CD4-positive, alpha-beta T cell (primary cell): Measurements from ENCODE around the gene TMEM196. TPM values are rescaled to one million over a fixed set of nuclear protein-coding genes. Genes with fewer than 3 reads are reported as not detected.

Source experiments
- ATAC-seq: fragments of 200-7000 bp; cut with Tn5 transposase; one replicate; pipeline ENCODE4 v1.10.0; 2022; ENCODE audit warnings: mild to moderate bottlenecking; ENCODE audit not compliant: poor library complexity
- CTCF ChIA-PET: fragments of 350-600 bp; sonication (Branson Sonifier 250); formaldehyde crosslinking; loops from one replicate; lab custom pipeline; 2021; ENCODE audit warnings: antibody characterized with exemption, inconsistent platforms; lab: Charles Lee
- POLR2A ChIA-PET: fragments of 350-600 bp; sonication (Branson Sonifier 250); formaldehyde crosslinking; loops from one replicate; lab custom pipeline; 2021; ENCODE audit warnings: antibody characterized with exemption, inconsistent platforms; lab: Charles Lee
- DNase-seq, 14 experiments: peaks; one replicate each; pipeline ENCODE4 v3.0.0-alpha.2; 2013 to 2020; ENCODE audit warnings: mixed read lengths in 2 of 14
- H3K27ac ChIP-seq, 2 donors: one replicate each; pipeline versions ENCODE4 v1.5.1 to v1.7.0; 2013; ENCODE audit warnings: low read length in 2 of 2, low read depth in 1 of 2, mild to moderate bottlenecking in 1 of 2
- H3K27me3 ChIP-seq, 2 experiments: 1 replicate in 1 of 2; 2 replicates in 1 of 2; pipeline versions ENCODE4 v1.6.1 to v1.7.0; 2013; ENCODE audit warnings: low read length in 2 of 2, control low read depth in 1 of 2, mild to moderate bottlenecking in 1 of 2, moderate library complexity in 1 of 2; ENCODE audit not compliant: insufficient read depth in 2 of 2, control insufficient read depth in 1 of 2
- H3K36me3 ChIP-seq: one replicate; pipeline ENCODE4 v1.6.1; 2013; ENCODE audit warnings: low read length, control low read depth; ENCODE audit not compliant: insufficient read depth
- H3K4me1 ChIP-seq: one replicate; pipeline ENCODE4 v1.6.1; 2013; ENCODE audit warnings: low read length, control low read depth; ENCODE audit not compliant: insufficient read depth
- H3K4me3 ChIP-seq: one replicate; pipeline ENCODE4 v1.5.1; 2013; ENCODE audit warnings: mild to moderate bottlenecking, low read length, moderate library complexity
- H3K9me3 ChIP-seq, 2 experiments: 1 replicate in 1 of 2; 2 replicates in 1 of 2; pipeline versions ENCODE4 v1.6.1 to v1.7.0; 2013; ENCODE audit warnings: low read length in 2 of 2, mild to moderate bottlenecking in 2 of 2, control low read depth in 1 of 2, moderate library complexity in 1 of 2; ENCODE audit not compliant: control insufficient read depth in 1 of 2, insufficient read depth in 1 of 2
- H3K27ac Mint-ChIP-seq: one replicate; pipeline ENCODE4 v1.8.0; 2020; ENCODE audit warnings: mixed read lengths
- H3K27me3 Mint-ChIP-seq: one replicate; pipeline ENCODE4 v1.8.0; 2021; ENCODE audit warnings: mixed read lengths
- H3K36me3 Mint-ChIP-seq: one replicate; pipeline ENCODE4 v1.8.0; 2021; ENCODE audit warnings: low read depth, mixed read lengths
- H3K4me1 Mint-ChIP-seq: one replicate; pipeline ENCODE4 v1.8.0; 2021; ENCODE audit warnings: low read depth, mixed read lengths
- H3K4me3 Mint-ChIP-seq: one replicate; pipeline ENCODE4 v1.8.0; 2020; ENCODE audit warnings: mild to moderate bottlenecking, mixed read lengths
- H3K9me3 Mint-ChIP-seq: one replicate; pipeline ENCODE4 v1.8.0; 2020; ENCODE audit warnings: mixed read lengths
- CTCF ChIP-seq: fragments of 200-600 bp; IDR thresholded peaks from one replicate; pipeline ENCODE4 v1.8.0; 2022; ENCODE audit warnings: antibody characterized with exemption, mild to moderate bottlenecking
- intact Hi-C, 2 experiments: fragments of 100-400 bp; cut with DNase I in 1 of 2; cut with micrococcal nuclease in 1 of 2; formaldehyde crosslinking; loops; one replicate each; pipeline versions ENCODE4 v1.15.1 to v1.9.0; 2023 to 2025; cut with DNase I, micrococcal nuclease
- polyA plus RNA-seq, 2 donors: library from polyadenylated mRNA; unstranded; fragments of 120-200 nt; gene quantifications; one replicate each; pipeline ENCODE4 v1.2.1, GENCODE V29; 2013
- total RNA-seq, 174 experiments: library from RNA in 2 of 174; stranded (reverse) in 2 of 174; gene quantifications; one replicate each; pipeline ENCODE4 v1.2.3 and lab custom pipeline; 2021 to 2026

Gene TMEM196
- total RNA-seq (not detected), total RNA-seq (lab: John Stamatoyannopoulos, UW) (0 to 0.13 (median 0) reads per million in 172 experiments)
- polyA plus RNA-seq (2013, experiment 1 of 2), result not detected
- not detected for polyA plus RNA-seq (2013, experiment 2 of 2)

GRCh38 chr7:19772841-19773760, at the start of gene TMEM196:
TMEM196 (minus strand) TSS chr7:19773617; CDS start chr7:19772696, 921 bp downstream.
- Mint-ChIP-seq H3K27me3 (peaks cover 64% of the 10 kb centered on the region), H3K4me1 (peaks cover 19% of the 10 kb centered on the region), H3K9me3 (no peaks in the 10 kb centered on the region), H3K36me3 (no peaks in the 10 kb centered on the region), H3K27ac (no peak within 1 kb of the TSS), H3K4me3 (no peak within 1 kb of the TSS)
- no peak for TF ChIP-seq CTCF
- Histone ChIP-seq H3K4me1 (peaks cover 14% of the 10 kb centered on the region), H3K36me3 (no peaks in the 10 kb centered on the region), H3K27me3 (peaks cover 25 to 41% of the 10 kb centered on the region in 2 experiments), H3K9me3 (peaks cover 0 to 12% of the 10 kb centered on the region in 2 experiments), H3K27ac (no peak within 1 kb of the TSS), H3K4me3 (no peak within 1 kb of the TSS)
- intact Hi-C loops, result no loop called here
- ATAC-seq (no peak), DNase-seq (no peak)
- POLR2A ChIA-PET, result no interaction called here
- CTCF ChIA-PET, result no interaction called here

- ATAC-seq (no peak), DNase-seq (no peak)
- Histone ChIP-seq H3K27me3 (no peaks in the 10 kb centered on the region), H3K4me3 (no peak overlapping the region), H3K4me1 (no peaks in the 10 kb centered on the region), H3K36me3 (no peaks in the 10 kb centered on the region), H3K27ac (no peak overlapping the region), H3K9me3 (no peaks in the 10 kb centered on the region)
- Mint-ChIP-seq H3K27me3 (no peaks in the 10 kb centered on the region), H3K4me1 (no peaks in the 10 kb centered on the region), H3K27ac (no peak overlapping the region), H3K36me3 (no peaks in the 10 kb centered on the region), H3K4me3 (no peak overlapping the region), H3K9me3 (peaks cover 3% of the 10 kb centered on the region)
- TF ChIP-seq CTCF, result no peak
- intact Hi-C loops, result no loop called here
- ChIA-PET POLR2A (no interaction called here), CTCF (no interaction called here)
Observed at GRCh38 chr7:19816128-19816527, 42.7 kb upstream of the TMEM196 start.

GRCh38 chr7:19815546-19815945, 42.1 kb upstream of the TMEM196 start:
- H3K4me1 Mint-ChIP-seq, result no peaks in the 10 kb centered on the region
- Histone ChIP-seq H3K36me3 (no peaks in the 10 kb centered on the region), H3K4me1 (no peaks in the 10 kb centered on the region), H3K27ac (no peak overlapping the region), H3K9me3 (no peaks in the 10 kb centered on the region), H3K4me3 (no peak overlapping the region), H3K27me3 (no peaks in the 10 kb centered on the region)
- H3K9me3 Mint-ChIP-seq, result peaks cover 3% of the 10 kb centered on the region
- H3K4me3 Mint-ChIP-seq, result no peak overlapping the region
- POLR2A ChIA-PET, result no interaction called here
- no peak for TF ChIP-seq CTCF
- ATAC-seq, result no peak
- no peaks in the 10 kb centered on the region for H3K36me3 Mint-ChIP-seq
- intact Hi-C loops, result no loop called here
- CTCF ChIA-PET, result no interaction called here
- no peak for DNase-seq
- H3K27ac Mint-ChIP-seq, result no peak overlapping the region
- H3K27me3 Mint-ChIP-seq, result no peaks in the 10 kb centered on the region
